ENCODE data around the gene LDLRAD4. TPM values are rescaled to one million over a fixed set of nuclear protein-coding genes. Genes with fewer than 3 reads are reported as not detected.

The LDLRAD4 gene
- total RNA-seq, 1 donor, result 0.43 TPM

- DNase-seq (ENCODE audit: low read depth), result no peak
- no peak overlapping the region for H3K4me3 ChIP-seq (ENCODE audit: low read depth, low read length)
- no peak for TF ChIP-seq CTCF (IDR thresholded peaks at IDR 0.05; ENCODE audit: insufficient read depth, low read depth, low read length)
These were observed 409.1 kb downstream of the LDLRAD4 start for GRCh38 chr18:13627639-13628038.

GRCh38 chr18:13628211-13628610 lies 409.7 kb downstream of the LDLRAD4 start:
- no peak overlapping the region for H3K4me3 ChIP-seq (ENCODE audit: low read depth, low read length)
- no peak for DNase-seq (ENCODE audit: low read depth)
- TF ChIP-seq CTCF (IDR thresholded peaks at IDR 0.05; ENCODE audit: insufficient read depth, low read depth, low read length), result no peak

- peak; percentile 53 for DNase-seq (ENCODE audit: low read depth)
- peak; percentile 77 for TF ChIP-seq CTCF (IDR thresholded peaks at IDR 0.05; ENCODE audit: insufficient read depth, low read depth, low read length)
- no peak overlapping the region for H3K4me3 ChIP-seq (ENCODE audit: low read depth, low read length)
These were observed 411.5 kb downstream of the LDLRAD4 start for GRCh38 chr18:13629841-13630715.

GRCh38 chr18:13630716-13631268 lies 412.2 kb downstream of the LDLRAD4 start:
- DNase-seq (ENCODE audit: low read depth), result no peak
- no peak overlapping the region for H3K4me3 ChIP-seq (ENCODE audit: low read depth, low read length)
- no peak for TF ChIP-seq CTCF (IDR thresholded peaks at IDR 0.05; ENCODE audit: insufficient read depth, low read depth, low read length)

GRCh38 chr18:13633700-13634099 lies 415.1 kb downstream of the LDLRAD4 start:
- no peak for TF ChIP-seq CTCF (IDR thresholded peaks at IDR 0.05; ENCODE audit: insufficient read depth, low read depth, low read length)
- no peak overlapping the region for H3K4me3 ChIP-seq (ENCODE audit: low read depth, low read length)
- no peak for DNase-seq (ENCODE audit: low read depth)

GRCh38 chr18:13635046-13635445 lies 416.5 kb downstream of the LDLRAD4 start:
- DNase-seq (ENCODE audit: low read depth), result no peak
- H3K4me3 ChIP-seq (ENCODE audit: low read depth, low read length), result no peak overlapping the region
- no peak for TF ChIP-seq CTCF (IDR thresholded peaks at IDR 0.05; ENCODE audit: insufficient read depth, low read depth, low read length)

All from fibroblast of villous mesenchyme (primary cell).